Neuronal stem cell (in vitro differentiated cells): ENCODE results near the gene ZAP70. TPM values are rescaled to one million over a fixed set of nuclear protein-coding genes. Genes with fewer than 3 reads are reported as not detected.

Source experiments
- DNase-seq: peaks from one replicate; pipeline ENCODE4 v3.0.0-alpha.2; 2013; ENCODE audit warnings: low spot score
- H2AFZ ChIP-seq: one replicate; pipeline ENCODE4 v1.6.1; 2013; ENCODE audit warnings: mild to moderate bottlenecking, low read length, inconsistent platforms
- H2AK5ac ChIP-seq: 2 replicates; pipeline ENCODE4 v1.6.1; 2013; ENCODE audit warnings: low read depth, mild to moderate bottlenecking, inconsistent platforms, low read length, moderate library complexity, mixed read lengths
- H2BK120ac ChIP-seq: 2 replicates; pipeline ENCODE4 v1.6.1; 2013; ENCODE audit warnings: low read depth, mild to moderate bottlenecking, inconsistent platforms, low read length, moderate library complexity, mixed read lengths
- H2BK12ac ChIP-seq: one replicate; pipeline ENCODE4 v1.6.1; 2013; ENCODE audit warnings: low read length, inconsistent platforms
- H2BK15ac ChIP-seq: 2 replicates; pipeline ENCODE4 v1.6.1; 2013; ENCODE audit warnings: mild to moderate bottlenecking, low read length, inconsistent platforms, mixed read lengths
- H2BK5ac ChIP-seq: one replicate; pipeline ENCODE4 v1.6.1; 2013; ENCODE audit warnings: inconsistent platforms, mild to moderate bottlenecking, low read length, moderate library complexity
- H3K14ac ChIP-seq: one replicate; pipeline ENCODE4 v1.6.1; 2013; ENCODE audit warnings: low read length, inconsistent platforms
- H3K18ac ChIP-seq: 2 replicates; pipeline ENCODE4 v1.6.1; 2013; ENCODE audit warnings: low read length, inconsistent platforms
- H3K23ac ChIP-seq: 2 replicates; pipeline ENCODE4 v1.6.1; 2013; ENCODE audit warnings: low read depth, mild to moderate bottlenecking, mixed read lengths, low read length, inconsistent platforms; ENCODE audit not compliant: poor library complexity
- H3K27ac ChIP-seq: replicated peaks from 3 replicates; pipeline ENCODE4 v1.5.1; 2013; ENCODE audit warnings: low read length, inconsistent platforms
- H3K27me3 ChIP-seq, 3 experiments: 2 replicates each; pipeline ENCODE4 v1.6.1; 2013; ENCODE audit warnings: low read length in 3 of 3, mild to moderate bottlenecking in 2 of 3, inconsistent platforms in 1 of 3, low read depth in 1 of 3, mixed read lengths in 1 of 3, moderate library complexity in 1 of 3; ENCODE audit not compliant: control insufficient read depth in 3 of 3, insufficient read depth in 3 of 3
- H3K36me3 ChIP-seq, 2 donors: replicated peaks in 1 of 2; 2 replicates each; pipeline ENCODE4 v1.6.1; 2013; ENCODE audit warnings: low read length in 2 of 2; ENCODE audit not compliant: control insufficient read depth in 2 of 2, insufficient read depth in 2 of 2
- H3K4ac ChIP-seq: 2 replicates; pipeline ENCODE4 v1.6.1; 2013; ENCODE audit warnings: inconsistent platforms, mild to moderate bottlenecking, low read length, moderate library complexity
- H3K4me1 ChIP-seq, 2 donors: 1 replicate in 1 of 2; 2 replicates in 1 of 2; pipeline ENCODE4 v1.6.1; 2013; ENCODE audit warnings: low read length in 2 of 2, low read depth in 1 of 2; ENCODE audit not compliant: control insufficient read depth in 2 of 2, insufficient read depth in 1 of 2
- H3K4me2 ChIP-seq: one replicate; pipeline ENCODE4 v1.6.1; 2013; ENCODE audit warnings: mild to moderate bottlenecking, low read length, inconsistent platforms; ENCODE audit not compliant: insufficient read depth, poor library complexity, severe bottlenecking
- H3K4me3 ChIP-seq, 2 donors: 2 replicates each; pipeline ENCODE4 v1.5.1; 2013; ENCODE audit warnings: low read length in 2 of 2, mild to moderate bottlenecking in 2 of 2, inconsistent platforms in 1 of 2, moderate library complexity in 1 of 2
- H3K79me1 ChIP-seq: one replicate; pipeline ENCODE4 v1.6.1; 2013; ENCODE audit warnings: low read depth, mild to moderate bottlenecking, inconsistent platforms, low read length, moderate library complexity
- H3K9ac ChIP-seq: one replicate; pipeline ENCODE4 v1.6.1; 2013; ENCODE audit warnings: mild to moderate bottlenecking, low read depth, low read length, inconsistent platforms; ENCODE audit not compliant: poor library complexity
- H3K9me3 ChIP-seq, 2 donors: replicated peaks in 1 of 2; 2 replicates each; pipeline versions ENCODE3 to v1.6.1; 2013; ENCODE audit warnings: low read length in 2 of 2, mild to moderate bottlenecking in 2 of 2, inconsistent platforms in 1 of 2, low read depth in 1 of 2, mixed read lengths in 1 of 2, moderate library complexity in 1 of 2; ENCODE audit not compliant: control insufficient read depth in 2 of 2, insufficient read depth in 1 of 2
- H4K8ac ChIP-seq: one replicate; pipeline ENCODE4 v1.6.1; 2013; ENCODE audit warnings: low read depth, mild to moderate bottlenecking, inconsistent platforms, low read length, moderate library complexity
- H4K91ac ChIP-seq: one replicate; pipeline ENCODE4 v1.6.1; 2013; ENCODE audit warnings: low read length, low read depth, mild to moderate bottlenecking, inconsistent platforms; ENCODE audit not compliant: poor library complexity
- WGBS, 2 donors: extraction: QIAGEN DNeasy Blood & Tissue Kit; methylation state at CpG; one replicate each; pipeline ENCODE4 v1.1.7; 2013; ENCODE audit warnings: missing lambda C conversion rate in 2 of 2, mixed read lengths in 1 of 2; ENCODE audit not compliant: insufficient read length in 2 of 2, insufficient replicate concordance in 1 of 2; ENCODE audit errors: extremely low coverage in 2 of 2; 5-methylcytosine and 5-hydroxymethylcytosine counted together
- small RNA-seq: library from polyadenylated mRNA; stranded (forward); fragments of <200 nt; extraction: miRNeasy Mini kit (QIAGEN cat#:217004); gene quantifications from one replicate; pipeline ENCODE3, GENCODE V24; 2013; ENCODE audit not compliant: insufficient read depth

The ZAP70 gene

DNA sequence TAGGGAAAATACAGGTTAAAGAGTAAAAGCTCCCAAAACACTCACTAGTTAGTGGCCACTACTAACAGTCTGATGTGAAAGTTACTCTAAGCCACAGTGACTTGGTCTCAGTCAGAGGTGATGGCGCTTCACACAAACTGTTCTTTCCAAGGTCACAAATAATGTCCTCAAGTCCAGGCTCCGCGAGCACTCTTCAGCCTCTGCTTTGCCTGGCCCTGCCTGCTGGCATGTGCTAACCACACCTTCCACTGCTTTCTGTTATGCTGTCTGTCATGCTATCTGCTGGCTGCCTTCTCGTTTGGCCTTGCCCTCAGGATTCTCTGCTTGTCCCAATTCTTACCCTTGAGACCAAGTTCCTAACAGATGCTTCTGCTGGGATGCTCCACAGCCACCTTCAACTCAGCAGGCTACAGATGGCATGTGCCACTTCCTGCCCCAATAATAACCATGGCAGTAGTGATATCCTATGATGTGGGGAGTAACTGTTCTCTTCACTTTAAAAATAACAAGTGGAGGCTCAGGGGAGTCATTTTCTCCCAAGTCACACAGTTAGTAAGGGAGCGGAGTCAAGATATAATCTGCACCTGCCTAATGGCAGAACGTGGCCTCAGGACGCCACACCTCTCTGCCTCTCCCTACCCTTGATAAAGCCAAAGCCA, 75.7 kb downstream of the ZAP70 start:
- no CpG with 5 or more reads among the region's 7 CpGs for WGBS, 2 donors
- Histone ChIP-seq H3K27ac (no peak overlapping the region), H3K4me2 (no peak overlapping the region), H3K4ac (no peak overlapping the region), H3K18ac (no peak overlapping the region), H2BK12ac (no peak overlapping the region), H3K36me3 (peaks cover 7 to 54% of the 10 kb centered on the region in 2 donors), H2AFZ (no peak overlapping the region), H3K9ac (no peak overlapping the region), H3K4me3 (peak overlapping the region in 1 of 2 donors; percentile 7), H2AK5ac (no peak overlapping the region), H3K79me1 (no peaks in the 10 kb centered on the region), H3K9me3 (no peaks in the 10 kb centered on the region), H3K23ac (peak overlapping the region; percentile 25), H2BK15ac (no peak overlapping the region), H3K4me1 (no peaks in the 10 kb centered on the region), H2BK120ac (no peak overlapping the region), H3K14ac (no peak overlapping the region), H4K91ac (no peak overlapping the region), H4K8ac (no peak overlapping the region), H2BK5ac (no peak overlapping the region), H3K27me3 (no peaks in the 10 kb centered on the region)
- no peak for DNase-seq

Small RNA genes lying within 50 kb of the gene (small RNA-seq; reads per million reads assigned to genes)
- gene RNU4-8P: not detected
